Prostate gland (tissue), 2 donors: ENCODE data around the gene TANGO6.

Experiments used
- CTCF ChIP-seq, 4 experiments: fragments of 200-600 bp in 2 of 4; fragments of 450-650 bp in 2 of 4; sonication (generic) in 2 of 4; IDR thresholded peaks; 1 replicate in 3 of 4; 2 replicates in 1 of 4; pipeline ENCODE4 v1.5.1; 2016 to 2019; ENCODE audit warnings: antibody characterized with exemption in 4 of 4, mild to moderate bottlenecking in 2 of 4, moderate library complexity in 2 of 4
- POLR2AphosphoS5 ChIP-seq: sonication (generic); formaldehyde crosslinking; IDR thresholded peaks from one replicate; pipeline ENCODE4 v1.6.1; 2017; ENCODE audit warnings: antibody characterized with exemption

- TF ChIP-seq CTCF (IDR thresholded peaks at IDR 0.05) (no peak), POLR2AphosphoS5 (no peak)
Measured at GRCh38 chr16:69110406-69110805, 267.1 kb downstream of the TANGO6 start.
